Endodermal cell (in vitro differentiated cells): ENCODE data around the gene CYGB. TPM values are rescaled to one million over a fixed set of nuclear protein-coding genes. Genes with fewer than 3 reads are reported as not detected.
A peak's percentile ranks its signal among the peaks of the same experiment; 100 is the strongest.

Experiments
- DNase-seq: peaks from one replicate; pipeline ENCODE4 v3.0.0-alpha.2; 2017
- H3K27ac ChIP-seq: 2 replicates; pipeline ENCODE4 v1.5.1; 2013; ENCODE audit warnings: mild to moderate bottlenecking, low read depth, low read length, moderate library complexity
- H3K27me3 ChIP-seq: 2 replicates; pipeline ENCODE4 v1.6.1; 2013; ENCODE audit warnings: mild to moderate bottlenecking, low read length, moderate library complexity; ENCODE audit not compliant: insufficient read depth, control insufficient read depth, poor library complexity, severe bottlenecking
- H3K36me3 ChIP-seq: 2 replicates; pipeline ENCODE4 v1.7.0; 2013; ENCODE audit warnings: mild to moderate bottlenecking, low read length, moderate library complexity; ENCODE audit not compliant: control insufficient read depth, insufficient read depth
- H3K4me1 ChIP-seq: one replicate; pipeline ENCODE4 v1.7.0; 2013; ENCODE audit warnings: low read length; ENCODE audit not compliant: control insufficient read depth, insufficient read depth
- H3K4me3 ChIP-seq: 2 replicates; pipeline ENCODE4 v1.5.1; 2013; ENCODE audit warnings: mild to moderate bottlenecking, low read length, moderate library complexity
- H3K9ac ChIP-seq: 2 replicates; pipeline ENCODE4 v1.6.1; 2013; ENCODE audit warnings: mild to moderate bottlenecking, low read length, moderate library complexity; ENCODE audit not compliant: poor library complexity, severe bottlenecking; ENCODE audit errors: extremely low read depth
- H3K9me3 ChIP-seq: 2 replicates; pipeline ENCODE4 v1.6.1; 2013; ENCODE audit warnings: mild to moderate bottlenecking, low read length, moderate library complexity; ENCODE audit not compliant: control insufficient read depth
- H3K27ac Mint-ChIP-seq: 2 replicates; pipeline ENCODE4 v1.8.0; 2020; ENCODE audit warnings: mixed read lengths
- H3K27me3 Mint-ChIP-seq: 2 replicates; pipeline ENCODE4 v1.8.0; 2021; ENCODE audit warnings: mild to moderate bottlenecking, mixed read lengths; ENCODE audit not compliant: insufficient read depth
- H3K36me3 Mint-ChIP-seq: 2 replicates; pipeline ENCODE4 v1.8.0; 2020; ENCODE audit warnings: low read depth, mixed read lengths
- H3K4me1 Mint-ChIP-seq: 2 replicates; pipeline ENCODE4 v1.8.0; 2020; ENCODE audit warnings: mixed read lengths
- H3K4me3 Mint-ChIP-seq: 2 replicates; pipeline ENCODE4 v1.8.0; 2020; ENCODE audit warnings: mild to moderate bottlenecking, moderate library complexity, mixed read lengths
- H3K9me3 Mint-ChIP-seq: 2 replicates; pipeline ENCODE4 v1.8.0; 2020; ENCODE audit warnings: mild to moderate bottlenecking, mixed read lengths
- WGBS, 2 experiments: methylation state at CpG; one replicate each; pipeline versions ENCODE4 v1.1.5 to v1.1.7; 2013; ENCODE audit warnings: missing lambda C conversion rate in 2 of 2, mixed read lengths in 1 of 2; ENCODE audit not compliant: insufficient coverage in 1 of 2, insufficient read length in 1 of 2; 5-methylcytosine and 5-hydroxymethylcytosine counted together
- total RNA-seq, 2 donors: library from RNA; stranded (reverse); fragmentation: NEBNext Ultra II Directional in 1 of 2; extraction: Animal tissue kit (Norgen Biotek cat#: 25700) in 1 of 2; gene quantifications; 2 replicates in 1 of 2; 3 replicates in 1 of 2; pipeline ENCODE4 v1.2.1, GENCODE V29; 2021
- TF ChIP-seq, protein P1 (sequence below): fragments of 200-600 bp; sonication (generic); conservative IDR thresholded peaks from 2 replicates; pipeline ENCODE4 v1.5.0; 2021; ENCODE audit warnings: antibody characterized with exemption, mild to moderate bottlenecking

CYGB gene
- total RNA-seq, 2 donors from 2014 or later, result 2.0 to 3.4 TPM

GRCh38 chr17:76501827-76502307 lies 35.6 kb downstream of the CYGB start:
- DNase-seq, result no peak
- Histone ChIP-seq H3K36me3 (no peaks in the 10 kb centered on the region), H3K4me3 (no peak overlapping the region), H3K9ac (no peak overlapping the region), H3K9me3 (no peaks in the 10 kb centered on the region), H3K27ac (no peak overlapping the region), H3K4me1 (no peaks in the 10 kb centered on the region), H3K27me3 (no peaks in the 10 kb centered on the region)
- Mint-ChIP-seq H3K36me3 (no peaks in the 10 kb centered on the region), H3K27me3 (peaks cover 5% of the 10 kb centered on the region), H3K9me3 (no peaks in the 10 kb centered on the region), H3K4me1 (peaks cover 45% of the 10 kb centered on the region), H3K4me3 (peak overlapping the region; percentile 78), H3K27ac (peak overlapping the region; percentile 80)
- 81 to 82% methylated on average over 7 to 11 of the region's 11 CpGs for WGBS, 2 experiments
- TF ChIP-seq, protein P1, sequence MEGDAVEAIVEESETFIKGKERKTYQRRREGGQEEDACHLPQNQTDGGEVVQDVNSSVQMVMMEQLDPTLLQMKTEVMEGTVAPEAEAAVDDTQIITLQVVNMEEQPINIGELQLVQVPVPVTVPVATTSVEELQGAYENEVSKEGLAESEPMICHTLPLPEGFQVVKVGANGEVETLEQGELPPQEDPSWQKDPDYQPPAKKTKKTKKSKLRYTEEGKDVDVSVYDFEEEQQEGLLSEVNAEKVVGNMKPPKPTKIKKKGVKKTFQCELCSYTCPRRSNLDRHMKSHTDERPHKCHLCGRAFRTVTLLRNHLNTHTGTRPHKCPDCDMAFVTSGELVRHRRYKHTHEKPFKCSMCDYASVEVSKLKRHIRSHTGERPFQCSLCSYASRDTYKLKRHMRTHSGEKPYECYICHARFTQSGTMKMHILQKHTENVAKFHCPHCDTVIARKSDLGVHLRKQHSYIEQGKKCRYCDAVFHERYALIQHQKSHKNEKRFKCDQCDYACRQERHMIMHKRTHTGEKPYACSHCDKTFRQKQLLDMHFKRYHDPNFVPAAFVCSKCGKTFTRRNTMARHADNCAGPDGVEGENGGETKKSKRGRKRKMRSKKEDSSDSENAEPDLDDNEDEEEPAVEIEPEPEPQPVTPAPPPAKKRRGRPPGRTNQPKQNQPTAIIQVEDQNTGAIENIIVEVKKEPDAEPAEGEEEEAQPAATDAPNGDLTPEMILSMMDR, result no peak

DNA sequence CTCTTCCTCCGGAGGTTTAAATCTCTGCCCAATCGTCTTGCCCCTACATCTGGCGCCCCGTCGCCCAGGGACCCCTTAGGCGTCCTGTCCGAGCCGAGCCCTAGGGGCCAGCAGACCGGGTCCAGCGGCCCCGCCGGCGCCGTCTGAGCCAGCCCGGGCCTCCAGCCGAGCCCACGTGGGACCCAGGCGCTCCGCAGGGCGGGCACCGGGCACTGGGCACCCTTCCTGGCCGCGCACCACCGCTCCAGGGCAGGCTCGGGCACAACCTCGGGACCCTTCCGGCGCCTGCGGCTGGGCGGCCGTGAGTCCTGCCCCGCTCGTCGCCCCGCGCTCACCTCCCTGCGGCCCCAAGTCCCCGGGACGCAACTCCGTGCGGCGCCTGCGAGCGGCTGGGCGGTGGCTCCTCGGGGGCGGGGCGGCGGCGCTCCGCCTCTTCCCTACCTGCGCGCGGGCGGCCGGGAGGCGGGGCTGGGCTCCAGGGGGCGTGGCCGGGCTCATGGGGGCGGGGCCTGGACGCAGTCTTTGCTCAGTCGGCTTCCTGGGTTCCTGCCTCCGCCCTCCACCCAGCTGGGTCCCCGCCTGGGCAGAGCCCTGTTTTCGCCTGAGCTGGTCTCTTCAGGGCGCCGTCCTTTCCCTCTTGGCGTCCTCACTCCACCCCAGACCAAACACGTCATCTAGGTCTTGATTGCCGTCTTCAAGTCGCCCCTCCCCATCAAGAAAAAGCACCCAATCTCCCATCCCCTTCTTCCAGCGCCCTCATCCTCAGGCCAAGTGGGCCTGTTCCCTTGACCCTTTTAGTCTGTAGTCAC lies 36.3 kb downstream of the CYGB start, which contains the start of gene RHBDF2:
TSS of gene RHBDF2 (minus strand) at position 406 of the 809 bp plus-strand sequence. CDS start 19,899 bp downstream, outside the sequence.
- Histone ChIP-seq H3K9me3 (no peaks in the 10 kb centered on the region), H3K4me1 (no peaks in the 10 kb centered on the region), H3K9ac (peak within 1 kb of the TSS; percentile 59), H3K27me3 (no peaks in the 10 kb centered on the region), H3K36me3 (no peaks in the 10 kb centered on the region), H3K4me3 (peak within 1 kb of the TSS; percentile 90), H3K27ac (no peak within 1 kb of the TSS)
- TF ChIP-seq, protein P1, result no peak
- H3K9me3 Mint-ChIP-seq, result no peaks in the 10 kb centered on the region
- no peaks in the 10 kb centered on the region for H3K27me3 Mint-ChIP-seq
- peak; percentile 100 for DNase-seq
- peaks cover 45% of the 10 kb centered on the region for H3K4me1 Mint-ChIP-seq
- peak within 1 kb of the TSS; percentile 78 for H3K4me3 Mint-ChIP-seq
- WGBS, 2 experiments, result 3 to 12% methylated on average over 25 to 72 of the region's 72 CpGs
- no peaks in the 10 kb centered on the region for H3K36me3 Mint-ChIP-seq
- H3K27ac Mint-ChIP-seq, result peak within 1 kb of the TSS; percentile 80

DNA sequence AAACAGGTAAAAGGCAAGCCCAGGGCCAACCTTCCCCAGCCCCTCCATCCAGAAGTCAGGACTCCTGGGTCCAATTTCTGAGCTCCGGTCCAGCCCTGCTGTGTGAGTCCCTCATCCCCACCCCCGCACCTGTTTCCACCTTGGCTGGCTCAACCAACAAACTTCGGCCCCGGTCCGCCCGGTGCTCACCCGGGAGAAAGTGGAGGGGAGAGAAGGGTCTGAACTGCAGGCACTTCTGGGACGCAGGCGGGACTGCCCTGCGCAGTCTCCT lies 36.8 kb downstream of the CYGB start:
- 0 to 1% methylated on average over 3 to 10 of the region's 10 CpGs for WGBS, 2 experiments
- no peaks in the 10 kb centered on the region for H3K9me3 Mint-ChIP-seq
- H3K27me3 Mint-ChIP-seq, result no peaks in the 10 kb centered on the region
- H3K27me3 ChIP-seq, result no peaks in the 10 kb centered on the region
- H3K4me3 Mint-ChIP-seq, result peak overlapping the region; percentile 78
- peaks cover 45% of the 10 kb centered on the region for H3K4me1 Mint-ChIP-seq
- TF ChIP-seq, protein P1, result no peak
- H3K36me3 ChIP-seq, result no peaks in the 10 kb centered on the region
- no peak for DNase-seq
- peak overlapping the region; percentile 26 for H3K27ac Mint-ChIP-seq
- H3K9me3 ChIP-seq, result no peaks in the 10 kb centered on the region
- H3K4me1 ChIP-seq, result no peaks in the 10 kb centered on the region
- peak overlapping the region; percentile 59 for H3K9ac ChIP-seq
- H3K36me3 Mint-ChIP-seq, result no peaks in the 10 kb centered on the region
- H3K4me3 ChIP-seq, result peak overlapping the region; percentile 90
- H3K27ac ChIP-seq, result no peak overlapping the region
